GM19035 (cell line): ENCODE results near the gene PNMT.

ENCODE experiments used
- ATAC-seq: cut with Tn5 transposase; IDR thresholded peaks from one replicate; pipeline ENCODE4 v1.9.1; 2021; ENCODE audit not compliant: unreplicated experiment

Gene PNMT

DNA sequence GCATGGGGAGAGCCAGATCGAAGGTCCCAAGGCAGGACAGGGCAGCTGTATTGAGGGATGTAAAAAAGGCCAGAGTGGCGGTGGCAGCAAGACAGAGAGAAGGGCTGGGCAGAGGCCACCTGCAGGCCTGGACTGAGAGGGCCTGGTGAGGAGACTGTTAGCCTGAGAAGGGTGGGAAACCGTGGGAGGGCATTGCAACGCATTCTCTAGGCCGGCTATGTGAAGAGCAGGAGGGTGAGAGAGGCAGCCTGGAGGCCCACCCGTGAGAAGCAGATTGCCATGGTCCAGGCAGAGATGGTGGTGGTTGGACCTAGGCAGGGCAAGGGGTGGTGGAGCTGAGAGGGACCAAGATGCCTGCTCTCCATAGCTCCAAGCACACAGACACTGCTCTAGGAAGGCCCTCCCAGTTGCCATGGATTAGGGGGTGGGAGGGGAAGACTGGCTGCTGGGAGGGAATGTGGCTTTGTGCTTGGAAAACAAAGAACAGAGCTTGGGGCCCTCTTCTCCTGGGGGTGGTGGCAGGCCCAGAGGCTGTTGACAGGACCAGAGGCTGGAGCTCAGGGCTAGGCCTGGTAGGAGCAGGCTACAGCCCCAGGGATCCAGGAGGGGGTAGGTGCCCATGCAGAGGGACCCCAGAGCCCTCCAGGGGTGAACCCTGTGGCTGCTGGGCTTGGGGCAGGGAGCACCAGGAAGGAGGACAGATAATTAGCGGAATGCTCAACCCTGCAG lies 15.5 kb upstream of the PNMT start:
- no peak for ATAC-seq

DNA sequence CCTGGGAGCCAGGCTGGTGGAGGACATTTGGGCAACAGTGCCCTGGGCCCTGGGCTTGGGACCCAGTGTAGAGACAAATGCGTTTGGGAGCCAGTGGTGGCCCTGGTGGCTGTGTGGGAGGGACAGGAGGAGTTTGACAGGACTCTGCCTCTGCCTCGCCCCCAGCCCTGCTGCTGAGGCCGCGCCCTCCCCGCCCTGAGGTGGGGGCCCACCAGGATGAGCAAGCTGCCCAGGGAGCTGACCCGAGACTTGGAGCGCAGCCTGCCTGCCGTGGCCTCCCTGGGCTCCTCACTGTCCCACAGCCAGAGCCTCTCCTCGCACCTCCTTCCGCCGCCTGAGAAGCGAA lies 15.0 kb upstream of the PNMT start:
- no peak for ATAC-seq

DNA sequence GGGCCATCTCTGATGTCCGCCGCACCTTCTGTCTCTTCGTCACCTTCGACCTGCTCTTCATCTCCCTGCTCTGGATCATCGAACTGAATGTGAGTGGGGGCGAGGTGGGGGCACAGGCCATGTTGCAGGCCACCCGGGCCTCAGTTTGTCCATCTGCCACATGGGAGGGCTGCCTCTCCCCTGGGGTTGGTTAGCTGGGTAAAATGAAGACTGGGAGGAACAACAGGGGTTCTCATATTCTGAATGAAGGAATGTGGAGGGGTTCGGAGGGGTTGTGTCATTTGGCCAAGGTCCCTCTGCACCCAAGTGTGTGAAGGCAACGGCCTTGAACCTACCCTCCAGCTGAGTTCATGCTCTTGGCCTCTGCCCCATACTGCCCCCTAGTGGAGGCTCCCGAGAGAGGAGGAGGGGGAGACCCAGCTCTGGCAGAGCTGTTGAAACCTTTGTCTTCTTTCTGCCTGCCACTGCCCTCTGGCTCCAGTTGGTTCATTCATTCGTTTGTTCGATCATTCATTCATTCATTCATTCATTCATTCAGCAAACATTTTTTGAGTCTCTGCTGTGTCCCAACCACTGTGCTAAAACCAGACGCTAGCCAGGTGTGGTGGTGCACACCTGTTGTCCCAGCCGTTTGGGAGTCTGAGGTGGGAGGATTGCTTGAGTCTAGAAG lies 14.5 kb upstream of the PNMT start:
- ATAC-seq = no peak

DNA sequence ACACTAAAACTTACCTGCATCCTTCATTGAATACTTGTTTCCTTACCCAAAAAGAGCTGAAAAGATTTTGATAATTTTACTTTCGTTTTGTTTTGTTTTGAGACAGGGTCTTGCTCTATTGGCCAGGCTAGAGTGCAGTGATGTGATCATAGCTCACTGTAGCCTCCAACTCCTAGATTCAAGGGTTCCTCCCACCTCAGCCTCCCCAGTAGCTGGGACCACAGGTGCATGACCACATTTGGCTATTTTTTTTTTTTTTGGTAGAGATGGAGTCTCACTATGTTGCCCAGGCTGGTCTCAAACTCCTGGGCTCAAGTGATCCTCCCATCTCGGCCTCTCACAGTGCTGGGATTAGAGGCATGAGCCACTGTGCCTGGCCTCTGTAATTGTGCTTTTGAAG lies 13.1 kb upstream of the PNMT start:
- ATAC-seq = no peak

DNA sequence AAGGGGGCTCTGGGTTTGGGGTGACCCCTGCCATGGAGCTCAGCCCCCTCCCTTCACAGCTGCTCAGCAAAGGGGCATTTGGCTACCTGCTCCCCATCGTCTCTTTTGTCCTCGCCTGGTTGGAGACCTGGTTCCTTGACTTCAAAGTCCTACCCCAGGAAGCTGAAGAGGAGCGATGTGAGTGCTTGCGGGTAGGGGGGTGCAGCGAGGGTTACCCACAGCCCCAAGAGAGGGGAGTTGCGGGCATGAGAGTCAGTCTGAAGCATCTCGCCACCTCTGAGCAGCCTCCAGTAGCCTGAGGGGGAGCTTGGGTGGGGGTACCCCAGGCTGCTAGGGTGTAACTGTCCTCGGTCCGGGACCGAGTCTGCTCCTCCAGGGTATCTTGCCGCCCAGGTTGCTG lies 9.9 kb upstream of the PNMT start:
- ATAC-seq = no peak

DNA sequence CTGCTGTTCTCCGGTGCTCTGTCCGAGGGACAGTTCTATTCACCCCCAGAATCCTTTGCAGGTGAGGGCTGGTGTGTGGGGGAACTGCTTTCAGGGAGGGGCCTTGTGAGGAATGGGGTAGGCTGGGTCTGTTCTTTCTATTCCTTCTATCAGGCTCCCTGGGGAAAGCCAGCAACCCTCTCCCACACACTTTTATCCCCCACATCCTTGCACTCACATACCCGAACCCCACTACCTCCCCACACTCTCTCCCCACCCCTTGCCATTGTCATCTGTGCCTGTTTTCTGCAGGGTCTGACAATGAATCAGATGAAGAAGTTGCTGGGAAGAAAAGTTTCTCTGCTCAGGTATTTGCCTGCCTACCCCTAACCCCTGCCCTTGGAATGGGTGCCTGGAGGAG lies 9.5 kb upstream of the PNMT start:
- no peak for ATAC-seq

DNA sequence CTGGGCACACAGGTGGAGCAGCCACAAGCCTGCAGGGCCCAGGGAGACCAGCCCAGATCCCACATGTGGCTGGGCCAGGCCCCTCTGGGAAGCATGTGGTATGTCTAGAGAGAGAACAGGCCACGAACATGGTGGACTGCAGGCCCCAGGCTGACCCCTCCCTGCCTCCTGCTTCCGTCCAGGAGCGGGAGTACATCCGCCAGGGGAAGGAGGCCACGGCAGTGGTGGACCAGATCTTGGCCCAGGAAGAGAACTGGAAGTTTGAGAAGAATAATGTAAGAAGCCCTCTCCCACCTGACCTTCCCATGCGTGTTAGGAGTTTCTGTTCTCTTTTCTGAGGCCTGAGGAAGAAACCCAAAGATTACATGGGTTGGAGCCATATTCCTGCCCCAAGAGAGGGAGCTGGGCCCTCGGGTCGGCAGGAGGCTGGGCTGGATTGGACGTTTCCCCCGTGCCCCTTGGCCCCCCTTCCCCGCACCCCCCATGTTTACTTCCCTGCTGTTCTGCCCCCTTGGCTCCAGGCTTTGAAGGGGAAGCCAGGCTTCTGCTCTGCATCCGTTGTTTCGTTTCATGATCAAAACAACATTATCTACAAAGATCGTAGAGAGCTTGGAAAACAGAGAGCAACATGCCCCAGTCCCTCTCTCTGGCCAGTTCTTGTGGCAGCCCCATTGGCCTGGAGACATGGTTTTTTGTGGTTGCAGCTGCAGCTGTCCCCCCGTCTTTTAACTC lies 8.8 kb upstream of the PNMT start:
- no peak for ATAC-seq

DNA sequence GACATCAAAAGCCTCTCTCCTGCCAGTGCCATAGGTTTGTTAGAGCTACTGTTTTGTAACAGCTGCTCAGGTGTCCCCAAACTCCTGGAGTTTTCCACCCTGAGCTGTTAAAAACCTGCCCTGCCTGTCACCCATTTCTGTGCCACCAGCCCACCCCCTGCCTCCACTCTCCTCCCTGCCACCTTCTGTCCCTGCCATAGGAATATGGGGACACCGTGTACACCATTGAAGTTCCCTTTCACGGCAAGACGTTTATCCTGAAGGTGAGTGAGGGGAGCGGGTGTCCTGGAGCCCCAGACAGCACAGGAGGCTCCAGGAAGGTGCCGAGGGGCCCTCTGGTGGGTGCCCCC lies 8.3 kb upstream of the PNMT start:
- no peak for ATAC-seq

DNA sequence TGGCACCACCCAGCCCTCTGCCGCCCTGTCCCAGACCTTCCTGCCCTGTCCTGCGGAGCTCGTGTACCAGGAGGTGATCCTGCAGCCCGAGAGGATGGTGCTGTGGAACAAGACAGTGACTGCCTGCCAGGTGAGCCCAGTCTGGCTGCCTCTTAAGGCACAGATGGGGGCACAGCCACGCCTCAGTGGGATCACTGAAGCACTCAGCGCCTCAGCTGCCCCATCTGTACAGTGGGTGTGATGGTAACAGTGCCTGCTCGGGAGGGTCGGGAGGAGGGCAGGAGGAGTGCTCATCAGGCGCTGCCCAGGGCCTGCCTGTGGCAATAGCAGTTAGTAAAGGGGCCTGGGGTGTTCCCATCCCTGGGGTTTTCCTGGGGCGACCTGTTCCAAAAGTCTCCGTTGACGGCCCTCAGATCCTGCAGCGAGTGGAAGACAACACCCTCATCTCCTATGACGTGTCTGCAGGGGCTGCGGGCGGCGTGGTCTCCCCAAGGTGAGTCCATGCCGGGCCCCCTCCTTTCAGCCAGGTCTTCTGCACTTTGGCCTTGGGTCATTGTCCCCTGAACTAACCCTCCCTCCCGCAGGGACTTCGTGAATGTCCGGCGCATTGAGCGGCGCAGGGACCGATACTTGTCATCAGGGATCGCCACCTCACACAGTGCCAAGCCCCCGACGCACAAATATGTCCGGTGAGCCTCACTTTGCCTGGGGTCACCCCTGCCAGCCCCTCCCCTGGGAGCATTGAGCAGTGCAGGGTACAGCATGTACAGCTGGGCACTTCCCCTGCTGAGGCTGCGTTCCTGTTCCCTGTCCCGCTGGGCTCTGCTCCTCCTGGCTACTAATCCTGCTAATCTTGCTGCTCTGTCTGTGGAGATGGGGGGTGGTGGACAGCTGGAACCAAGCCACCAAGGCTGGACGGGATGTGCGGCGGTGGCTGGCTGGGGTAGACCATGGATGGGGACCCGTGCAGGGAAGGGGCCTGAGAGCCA lies 7.6 kb upstream of the PNMT start:
- no peak for ATAC-seq

DNA sequence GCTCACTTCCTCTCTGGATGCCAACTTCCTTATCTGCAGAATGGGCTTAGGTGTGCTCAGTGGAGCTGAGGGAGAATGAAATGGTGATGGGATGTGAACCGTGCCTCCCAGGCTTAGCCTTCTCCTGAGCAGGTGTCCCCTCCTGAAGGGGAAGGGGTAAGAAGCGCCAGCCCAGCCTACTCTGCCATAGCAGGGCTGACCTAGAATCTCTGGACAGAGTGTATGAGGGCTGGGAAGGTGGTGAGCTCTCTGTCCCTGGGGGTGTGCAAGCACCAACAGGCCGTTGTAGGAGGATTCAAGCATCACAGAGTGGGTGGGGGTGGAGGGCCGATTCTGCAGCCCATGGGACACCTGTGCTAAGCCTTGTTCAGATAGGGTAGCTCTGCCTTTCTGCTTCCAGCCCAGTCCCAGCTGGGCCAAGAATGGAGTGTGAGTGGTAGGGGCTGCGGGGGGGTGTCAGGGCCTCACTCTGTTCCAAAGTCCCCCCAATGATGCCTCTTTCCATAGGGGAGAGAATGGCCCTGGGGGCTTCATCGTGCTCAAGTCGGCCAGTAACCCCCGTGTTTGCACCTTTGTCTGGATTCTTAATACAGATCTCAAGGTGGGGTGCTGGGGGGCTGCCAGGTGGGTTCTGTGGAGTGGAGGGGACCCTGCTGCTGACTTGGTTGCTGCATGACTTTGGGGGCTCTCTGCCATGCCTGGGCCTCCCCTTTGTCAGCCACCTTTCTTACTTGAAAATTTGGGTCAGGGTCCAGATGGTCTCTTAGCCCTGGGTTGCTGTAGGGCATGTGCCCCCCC lies 6.3 kb upstream of the PNMT start:
- no peak for ATAC-seq

DNA sequence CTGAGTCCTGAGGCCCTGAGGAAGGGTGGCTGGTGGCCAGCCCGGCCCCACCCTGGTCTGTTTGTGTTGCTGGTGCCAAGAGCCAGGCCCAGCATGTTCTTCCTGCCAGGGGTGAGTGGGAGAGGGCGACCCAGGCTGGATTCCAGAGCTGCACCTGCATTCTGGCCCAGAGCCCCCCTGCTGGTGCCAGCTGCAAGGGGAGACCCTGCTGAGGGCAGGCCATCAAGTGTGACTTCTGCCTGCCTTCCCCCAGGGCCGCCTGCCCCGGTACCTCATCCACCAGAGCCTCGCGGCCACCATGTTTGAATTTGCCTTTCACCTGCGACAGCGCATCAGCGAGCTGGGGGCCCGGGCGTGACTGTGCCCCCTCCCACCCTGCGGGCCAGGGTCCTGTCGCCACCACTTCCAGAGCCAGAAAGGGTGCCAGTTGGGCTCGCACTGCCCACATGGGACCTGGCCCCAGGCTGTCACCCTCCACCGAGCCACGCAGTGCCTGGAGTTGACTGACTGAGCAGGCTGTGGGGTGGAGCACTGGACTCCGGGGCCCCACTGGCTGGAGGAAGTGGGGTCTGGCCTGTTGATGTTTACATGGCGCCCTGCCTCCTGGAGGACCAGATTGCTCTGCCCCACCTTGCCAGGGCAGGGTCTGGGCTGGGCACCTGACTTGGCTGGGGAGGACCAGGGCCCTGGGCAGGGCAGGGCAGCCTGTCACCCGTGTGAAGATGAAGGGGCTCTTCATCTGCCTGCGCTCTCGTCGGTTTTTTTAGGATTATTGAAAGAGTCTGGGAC lies 5.5 kb upstream of the PNMT start:
- no peak for ATAC-seq

DNA sequence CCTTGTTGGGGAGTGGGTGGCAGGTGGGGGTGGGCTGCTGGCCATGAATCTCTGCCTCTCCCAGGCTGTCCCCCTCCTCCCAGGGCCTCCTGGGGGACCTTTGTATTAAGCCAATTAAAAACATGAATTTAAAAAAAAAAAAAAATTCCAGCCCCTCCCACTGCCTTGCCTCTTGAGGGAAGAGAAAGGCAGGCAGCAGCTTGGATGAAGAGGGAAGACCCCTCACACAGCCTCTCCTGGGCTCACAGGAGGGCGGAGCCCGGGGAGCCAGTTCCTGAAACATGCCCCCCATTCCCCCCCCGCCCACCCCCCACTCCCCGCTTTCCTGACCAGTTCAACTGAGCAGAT lies 4.9 kb upstream of the PNMT start:
- ATAC-seq = no peak

DNA sequence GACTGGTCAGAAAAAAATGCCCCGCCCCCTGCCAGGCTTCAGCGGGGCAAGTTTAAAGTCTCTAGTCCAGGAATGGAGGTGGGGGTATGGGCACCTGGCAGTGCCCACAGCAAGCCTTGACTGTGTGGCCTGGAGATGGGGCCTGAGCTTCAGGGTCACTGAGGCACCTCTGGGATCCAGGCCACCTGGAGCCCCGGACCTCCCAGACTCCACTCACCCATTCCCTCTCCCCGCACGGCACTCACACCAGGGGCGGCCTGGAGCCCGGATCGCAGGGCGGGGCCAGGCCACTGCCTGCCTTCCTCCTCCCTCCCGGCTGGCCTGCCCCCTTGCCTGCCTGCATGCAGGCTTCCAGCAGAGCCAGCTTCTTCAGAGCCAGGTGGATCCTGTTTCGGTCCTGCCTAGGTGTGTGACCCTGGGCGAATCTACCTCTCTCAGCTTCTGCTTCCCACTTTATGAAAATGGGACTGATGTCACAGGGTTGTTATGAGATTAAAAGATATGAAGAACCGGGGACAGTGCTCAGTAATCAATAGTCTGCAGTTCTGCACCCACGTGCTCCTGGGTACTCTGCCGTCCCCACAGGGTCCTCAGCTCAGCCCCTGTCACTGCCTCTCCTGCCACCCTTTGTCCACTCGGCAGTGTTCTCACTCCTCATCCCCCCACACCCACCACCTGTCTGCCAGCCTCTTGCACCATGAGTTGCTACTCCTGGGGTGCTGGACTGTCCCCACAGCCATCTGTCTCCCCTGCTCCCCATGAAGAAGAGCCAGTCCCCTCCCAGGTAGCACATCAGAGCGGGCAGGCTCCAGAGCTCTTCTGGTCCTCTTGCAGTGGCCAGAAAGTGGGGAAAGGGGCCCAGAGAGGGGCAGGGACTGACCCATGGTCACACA lies 4.3 kb upstream of the PNMT start:
- no peak for ATAC-seq

DNA sequence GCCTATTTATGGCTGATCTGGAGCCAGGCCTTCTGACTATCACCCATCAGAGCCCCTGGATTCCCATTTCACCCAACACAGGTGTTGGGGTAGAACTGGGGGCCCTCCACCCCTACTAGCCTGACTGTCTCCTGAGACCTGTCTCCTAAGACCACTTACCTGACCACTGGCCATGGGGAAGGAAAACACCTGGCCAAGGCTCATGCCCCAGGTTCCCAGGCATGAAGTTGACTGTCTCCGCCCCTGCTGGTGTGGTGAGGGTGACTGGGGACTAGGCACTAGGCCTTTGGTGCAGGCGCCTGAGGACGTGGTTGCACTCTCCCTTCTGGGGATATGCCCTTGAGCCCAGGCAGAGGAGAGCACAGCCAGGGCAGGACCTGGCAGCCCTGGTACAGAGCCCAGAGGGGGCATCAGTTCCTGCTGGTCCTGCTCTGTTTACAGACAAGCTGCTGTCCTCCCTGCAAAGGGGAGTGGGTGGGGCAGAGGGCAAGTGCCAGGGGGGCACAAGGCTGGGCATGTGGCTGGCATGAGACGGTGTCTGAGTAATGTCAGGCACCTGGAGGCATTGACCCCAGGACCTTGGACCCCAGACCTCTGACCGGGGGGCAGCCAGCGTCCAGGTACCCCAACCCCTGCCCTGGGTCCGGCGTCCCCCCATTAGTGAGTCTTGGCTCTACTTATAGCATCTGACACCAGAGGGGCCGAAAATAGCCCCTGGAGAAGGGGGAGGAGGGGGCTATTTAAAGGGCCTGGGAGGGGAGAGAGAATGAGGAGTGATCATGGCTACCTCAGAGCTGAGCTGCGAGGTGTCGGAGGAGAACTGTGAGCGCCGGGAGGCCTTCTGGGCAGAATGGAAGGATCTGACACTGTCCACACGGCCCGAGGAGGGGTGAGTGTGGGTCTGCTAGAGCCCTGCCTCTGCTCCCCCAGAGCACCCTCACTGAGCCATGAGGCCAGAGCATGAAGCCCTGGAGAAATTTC lies 3.4 kb upstream of the PNMT start, which contains the start of gene TCAP:
TSS of gene TCAP (plus strand) at position 769 of the 981 bp plus-strand sequence. CDS start at position 780, 11 bp downstream.
- no peak for ATAC-seq

DNA sequence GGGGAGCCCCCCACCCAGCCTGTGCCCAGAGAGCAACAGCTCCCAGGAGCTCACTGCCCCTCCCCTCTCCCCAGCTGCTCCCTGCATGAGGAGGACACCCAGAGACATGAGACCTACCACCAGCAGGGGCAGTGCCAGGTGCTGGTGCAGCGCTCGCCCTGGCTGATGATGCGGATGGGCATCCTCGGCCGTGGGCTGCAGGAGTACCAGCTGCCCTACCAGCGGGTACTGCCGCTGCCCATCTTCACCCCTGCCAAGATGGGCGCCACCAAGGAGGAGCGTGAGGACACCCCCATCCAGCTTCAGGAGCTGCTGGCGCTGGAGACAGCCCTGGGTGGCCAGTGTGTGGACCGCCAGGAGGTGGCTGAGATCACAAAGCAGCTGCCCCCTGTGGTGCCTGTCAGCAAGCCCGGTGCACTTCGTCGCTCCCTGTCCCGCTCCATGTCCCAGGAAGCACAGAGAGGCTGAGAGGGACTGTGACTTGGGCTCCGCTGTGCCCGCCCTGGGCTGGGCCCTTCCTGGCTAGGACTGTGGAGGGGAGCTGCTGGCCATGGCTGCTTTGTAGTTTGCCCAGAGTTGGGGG lies 2.5 kb upstream of the PNMT start:
- ATAC-seq = no peak

DNA sequence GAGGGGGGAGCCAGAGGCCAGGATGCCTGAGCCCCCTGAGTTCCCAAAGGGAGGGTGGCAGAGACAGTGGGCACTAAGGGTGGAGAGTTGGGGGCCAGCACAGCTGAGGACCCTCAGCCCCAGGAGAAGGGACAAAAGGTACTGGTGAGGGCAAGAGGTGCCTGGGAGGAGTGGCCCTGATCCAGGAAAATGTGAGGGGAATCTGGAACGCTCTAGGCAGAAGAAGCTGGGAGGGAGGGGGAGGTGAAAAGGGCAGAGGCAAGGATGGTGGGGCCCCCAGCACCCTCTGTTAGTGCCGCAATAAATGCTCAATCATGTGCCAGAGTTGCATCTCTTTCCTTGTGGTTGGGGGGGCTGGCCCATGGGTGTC lies 2.0 kb upstream of the PNMT start:
- no peak for ATAC-seq

DNA sequence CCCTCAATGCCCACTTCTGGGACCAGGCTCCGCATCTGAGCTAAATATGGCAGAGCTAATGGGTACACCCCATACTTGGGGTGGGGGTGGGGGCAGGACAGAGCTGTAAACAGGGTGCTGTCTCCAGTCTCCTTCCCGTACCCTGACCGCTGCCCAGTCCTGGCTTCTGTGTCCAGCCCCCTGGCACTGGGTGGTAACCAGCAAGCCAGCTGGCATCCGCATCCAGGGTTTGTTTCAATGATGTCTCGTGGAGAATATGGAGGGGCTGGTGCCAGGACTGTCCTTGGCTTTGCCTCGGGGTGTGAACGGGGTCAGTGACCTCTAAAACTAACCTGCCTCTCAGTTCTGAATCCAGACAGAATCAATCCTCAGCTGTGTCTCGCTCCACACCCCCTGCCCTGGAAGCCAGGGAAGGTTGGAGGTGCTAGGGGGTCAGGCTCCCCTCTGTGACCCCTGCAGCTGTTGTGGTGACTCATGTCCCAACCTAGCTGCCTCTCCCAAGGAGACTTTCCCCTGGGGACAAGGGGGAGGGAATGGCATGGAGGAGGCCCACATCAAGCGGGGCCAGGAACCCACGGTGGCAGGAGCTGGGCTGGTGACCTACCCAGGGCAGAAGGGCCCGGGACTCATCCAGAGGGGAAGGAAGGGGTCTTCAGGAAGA lies 1.5 kb upstream of the PNMT start:
- ATAC-seq = no peak
